ENCODE measurements around the gene INO80C.

GRCh38 chr18:35463050-35463449 lies 34.7 kb downstream of the INO80C start:
- no peak for TF ChIP-seq NFRKB (IDR thresholded peaks at IDR 0.05)
- TF ChIP-seq TARDBP (IDR thresholded peaks at IDR 0.05): no peak
- no peak for TF ChIP-seq FOXA1 (IDR thresholded peaks at IDR 0.05)
- TF ChIP-seq CTBP1 (IDR thresholded peaks at IDR 0.05; ENCODE audit: borderline replicate concordance): no peak
- no peak for TF ChIP-seq SP1 (IDR thresholded peaks at IDR 0.05)
- no peak for TF ChIP-seq LEF1 (IDR thresholded peaks at IDR 0.05; ENCODE audit: borderline replicate concordance)
- no peak for TF ChIP-seq BHLHE40 (IDR thresholded peaks at IDR 0.05; ENCODE audit: borderline replicate concordance)
- no peak for TF ChIP-seq SUZ12 (IDR thresholded peaks at IDR 0.05)
- no peak for TF ChIP-seq ARNT (IDR thresholded peaks at IDR 0.05)
- no peak for TF ChIP-seq ELF4 (IDR thresholded peaks at IDR 0.05)
